SK-N-SH treated with all-trans-retinoic acid at 6 μM for 48 hours (cell line): ENCODE results near the gene SLC7A8.

Source experiments
- ATAC-seq: fragments of 200-7000 bp; cut with Tn5 transposase; 3 replicates; pipeline ENCODE4 v1.9.1; 2020; ENCODE audit warnings: mild to moderate bottlenecking, moderate library complexity
- ARNTL ChIP-seq: fragments of 450-650 bp; formaldehyde crosslinking; IDR thresholded peaks from 2 replicates; pipeline ENCODE4 v1.5.0; 2020; ENCODE audit warnings: low read depth, mild to moderate bottlenecking, moderate library complexity, borderline replicate concordance
- BACH2 ChIP-seq: fragments of 250-450 bp; sonication (Bioruptor Pico); IDR thresholded peaks from 2 replicates; pipeline ENCODE4 v1.9.0; 2021; ENCODE audit warnings: mild to moderate bottlenecking, borderline replicate concordance
- CSDC2 ChIP-seq: fragments of 250-450 bp; sonication (Bioruptor Pico); IDR thresholded peaks from 2 replicates; pipeline ENCODE4 v1.5.0; 2020; ENCODE audit warnings: mild to moderate bottlenecking, moderate library complexity
- ESRRG ChIP-seq: fragments of 250-450 bp; sonication (Bioruptor Pico); IDR thresholded peaks from 2 replicates; pipeline ENCODE4 v1.6.1; 2021; ENCODE audit warnings: mild to moderate bottlenecking
- GLIS3 ChIP-seq: fragments of 250-450 bp; sonication (Bioruptor Pico); IDR thresholded peaks from 2 replicates; pipeline ENCODE4 v1.5.0; 2020; ENCODE audit warnings: mild to moderate bottlenecking, moderate library complexity
- ISL1 ChIP-seq: fragments of 250-450 bp; sonication (Bioruptor Pico); IDR thresholded peaks from 2 replicates; pipeline ENCODE4 v2.1.2; 2022; ENCODE audit warnings: mild to moderate bottlenecking, moderate library complexity
- OSR1 ChIP-seq: fragments of 250-450 bp; sonication (Bioruptor Pico); IDR thresholded peaks from 2 replicates; pipeline ENCODE4 v1.8.0; 2022; ENCODE audit warnings: moderate library complexity, mild to moderate bottlenecking, inconsistent platforms
- PPARA ChIP-seq: fragments of 250-450 bp; sonication (Bioruptor Pico); IDR thresholded peaks from 2 replicates; pipeline ENCODE4 v1.5.0; 2020; ENCODE audit warnings: mild to moderate bottlenecking, borderline replicate concordance
- RARB ChIP-seq: fragments of 250-450 bp; sonication (Bioruptor Pico); IDR thresholded peaks from 2 replicates; pipeline ENCODE4 v1.8.0; 2021; ENCODE audit warnings: mild to moderate bottlenecking, moderate library complexity
- SNAI2 ChIP-seq: fragments of 250-450 bp; sonication (Bioruptor Pico); IDR thresholded peaks from 2 replicates; pipeline ENCODE4 v1.5.0; 2020; ENCODE audit warnings: mild to moderate bottlenecking, moderate library complexity
- TCF4 ChIP-seq: fragments of 250-450 bp; sonication (Bioruptor Pico); IDR thresholded peaks from 2 replicates; pipeline ENCODE4 v1.8.0; 2021; ENCODE audit warnings: mild to moderate bottlenecking, moderate library complexity, borderline replicate concordance
- TOX ChIP-seq: fragments of 250-450 bp; sonication (Bioruptor Pico); IDR thresholded peaks from 2 replicates; pipeline ENCODE4 v1.8.0; 2021; ENCODE audit warnings: mild to moderate bottlenecking, moderate library complexity, borderline replicate concordance
- ZC3H10 ChIP-seq: fragments of 250-450 bp; sonication (Bioruptor Pico); IDR thresholded peaks from 2 replicates; pipeline ENCODE4 v1.5.1; 2021; ENCODE audit warnings: mild to moderate bottlenecking, moderate library complexity
- ZFP3 ChIP-seq: fragments of 250-450 bp; sonication (Bioruptor Pico); IDR thresholded peaks from 2 replicates; pipeline ENCODE4 v1.5.0; 2020; ENCODE audit warnings: mild to moderate bottlenecking, moderate library complexity
- ZFP30 ChIP-seq: fragments of 450-650 bp; formaldehyde crosslinking; IDR thresholded peaks from 2 replicates; pipeline ENCODE4 v1.5.0; 2022; ENCODE audit warnings: mild to moderate bottlenecking, moderate library complexity
- ZNF565 ChIP-seq: fragments of 450-650 bp; formaldehyde crosslinking; conservative IDR thresholded peaks from 2 replicates; pipeline ENCODE4 v1.5.0; 2020; ENCODE audit warnings: low read depth, mild to moderate bottlenecking, moderate library complexity
- ZNF70 ChIP-seq: fragments of 450-650 bp; formaldehyde crosslinking; IDR thresholded peaks from 2 replicates; pipeline ENCODE4 v1.5.0; 2020; ENCODE audit warnings: mild to moderate bottlenecking, moderate library complexity
- ZNF8 ChIP-seq: fragments of 450-650 bp; formaldehyde crosslinking; IDR thresholded peaks from 2 replicates; pipeline ENCODE4 v1.5.0; 2020; ENCODE audit warnings: mild to moderate bottlenecking, moderate library complexity
- TF ChIP-seq, protein P1 (sequence below): fragments of 250-450 bp; sonication (Bioruptor Pico); IDR thresholded peaks from 2 replicates; pipeline ENCODE4 v1.5.1; 2020; ENCODE audit warnings: low read depth, mild to moderate bottlenecking, moderate library complexity
- TF ChIP-seq, protein P2 (sequence below): fragments of 250-450 bp; sonication (Bioruptor Pico); IDR thresholded peaks from 2 replicates; pipeline ENCODE4 v1.5.1; 2021; ENCODE audit warnings: mild to moderate bottlenecking, moderate library complexity
- TF ChIP-seq, protein P3 (sequence below): fragments of 250-450 bp; sonication (Bioruptor Pico); IDR thresholded peaks from 2 replicates; pipeline ENCODE4 v1.8.0; 2021; ENCODE audit warnings: low read depth, mild to moderate bottlenecking, moderate library complexity, borderline replicate concordance
- TF ChIP-seq, protein P4 (sequence below): fragments of 250-450 bp; sonication (Bioruptor Pico); IDR thresholded peaks from 2 replicates; pipeline ENCODE4 v1.5.0; 2020; ENCODE audit warnings: mild to moderate bottlenecking, moderate library complexity

Gene SLC7A8

DNA sequence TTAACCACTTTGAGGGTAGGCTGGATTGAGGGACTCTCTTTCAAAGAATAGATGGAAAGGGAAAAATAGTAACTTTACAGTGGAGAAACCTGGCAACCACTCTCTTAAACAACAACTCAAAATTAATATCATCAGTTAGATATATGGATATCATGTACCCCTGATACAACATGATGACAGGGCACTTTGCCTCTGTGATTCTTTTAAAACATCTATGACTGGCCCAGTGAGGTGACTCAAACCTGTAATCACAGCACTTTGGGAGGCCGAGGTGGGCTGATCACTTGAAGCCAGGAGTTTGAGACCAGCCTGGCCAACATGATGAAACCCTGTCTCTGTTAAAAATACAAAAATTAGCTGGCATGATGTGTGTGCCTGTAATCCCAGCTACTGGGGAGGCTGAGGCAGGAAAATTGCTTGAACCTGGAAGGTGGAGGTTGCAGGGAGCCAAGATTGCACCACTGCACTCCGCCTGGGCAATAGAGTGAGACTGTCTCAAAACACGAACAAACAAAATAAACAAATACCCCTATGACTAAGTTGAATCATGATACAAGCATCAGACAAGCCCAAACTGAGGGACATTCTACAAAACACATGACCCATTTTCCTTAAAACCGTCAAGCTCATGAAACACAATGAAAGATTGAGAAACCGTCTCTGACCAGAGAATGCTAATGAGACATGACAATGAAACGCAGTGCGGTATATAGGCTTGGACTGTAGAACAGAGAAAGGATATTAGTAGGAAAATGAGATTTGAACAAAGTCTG, 26.4 kb upstream of the SLC7A8 start:
- TF ChIP-seq ISL1 (CRISPR knock-in tag) (no peak), ZNF8 (CRISPR knock-in tag) (no peak), OSR1 (CRISPR knock-in tag) (no peak)
- ATAC-seq: no peak

DNA sequence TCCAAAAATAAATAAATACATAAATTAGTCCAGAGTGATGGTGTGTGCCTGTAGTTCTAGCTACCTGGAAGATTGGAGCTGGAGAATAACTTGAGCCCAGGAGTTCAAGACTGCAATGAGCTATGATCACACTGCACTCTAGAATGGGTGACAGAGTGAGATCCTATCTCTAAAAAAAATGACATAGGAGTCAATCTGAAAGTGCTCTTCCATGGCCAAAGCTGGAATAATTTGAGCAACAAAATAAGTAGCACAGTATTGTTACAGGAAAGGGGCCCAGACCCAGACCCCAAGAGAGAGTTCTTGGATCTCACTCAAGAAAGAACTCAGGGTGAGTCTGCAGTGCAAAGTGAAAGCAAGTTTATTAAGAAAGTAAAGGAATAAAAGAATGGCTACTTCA, 24.9 kb upstream of the SLC7A8 start:
- TF ChIP-seq ZC3H10 (no peak), BACH2 (CRISPR knock-in tag) (no peak), TCF4 (no peak), ZNF8 (CRISPR knock-in tag) (no peak), ZNF70 (CRISPR knock-in tag) (no peak), CSDC2 (CRISPR knock-in tag) (no peak), TOX (CRISPR knock-in tag) (no peak), ZFP3 (no peak), ZFP30 (CRISPR knock-in tag) (no peak)
- TF ChIP-seq, protein P1, sequence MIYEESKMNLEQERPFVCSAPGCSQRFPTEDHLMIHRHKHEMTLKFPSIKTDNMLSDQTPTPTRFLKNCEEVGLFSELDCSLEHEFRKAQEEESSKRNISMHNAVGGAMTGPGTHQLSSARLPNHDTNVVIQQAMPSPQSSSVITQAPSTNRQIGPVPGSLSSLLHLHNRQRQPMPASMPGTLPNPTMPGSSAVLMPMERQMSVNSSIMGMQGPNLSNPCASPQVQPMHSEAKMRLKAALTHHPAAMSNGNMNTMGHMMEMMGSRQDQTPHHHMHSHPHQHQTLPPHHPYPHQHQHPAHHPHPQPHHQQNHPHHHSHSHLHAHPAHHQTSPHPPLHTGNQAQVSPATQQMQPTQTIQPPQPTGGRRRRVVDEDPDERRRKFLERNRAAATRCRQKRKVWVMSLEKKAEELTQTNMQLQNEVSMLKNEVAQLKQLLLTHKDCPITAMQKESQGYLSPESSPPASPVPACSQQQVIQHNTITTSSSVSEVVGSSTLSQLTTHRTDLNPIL (CRISPR knock-in tag): no peak
- TF ChIP-seq, protein P2, sequence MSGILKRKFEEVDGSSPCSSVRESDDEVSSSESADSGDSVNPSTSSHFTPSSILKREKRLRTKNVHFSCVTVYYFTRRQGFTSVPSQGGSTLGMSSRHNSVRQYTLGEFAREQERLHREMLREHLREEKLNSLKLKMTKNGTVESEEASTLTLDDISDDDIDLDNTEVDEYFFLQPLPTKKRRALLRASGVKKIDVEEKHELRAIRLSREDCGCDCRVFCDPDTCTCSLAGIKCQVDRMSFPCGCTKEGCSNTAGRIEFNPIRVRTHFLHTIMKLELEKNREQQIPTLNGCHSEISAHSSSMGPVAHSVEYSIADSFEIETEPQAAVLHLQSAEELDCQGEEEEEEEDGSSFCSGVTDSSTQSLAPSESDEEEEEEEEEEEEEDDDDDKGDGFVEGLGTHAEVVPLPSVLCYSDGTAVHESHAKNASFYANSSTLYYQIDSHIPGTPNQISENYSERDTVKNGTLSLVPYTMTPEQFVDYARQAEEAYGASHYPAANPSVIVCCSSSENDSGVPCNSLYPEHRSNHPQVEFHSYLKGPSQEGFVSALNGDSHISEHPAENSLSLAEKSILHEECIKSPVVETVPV: no peak

DNA sequence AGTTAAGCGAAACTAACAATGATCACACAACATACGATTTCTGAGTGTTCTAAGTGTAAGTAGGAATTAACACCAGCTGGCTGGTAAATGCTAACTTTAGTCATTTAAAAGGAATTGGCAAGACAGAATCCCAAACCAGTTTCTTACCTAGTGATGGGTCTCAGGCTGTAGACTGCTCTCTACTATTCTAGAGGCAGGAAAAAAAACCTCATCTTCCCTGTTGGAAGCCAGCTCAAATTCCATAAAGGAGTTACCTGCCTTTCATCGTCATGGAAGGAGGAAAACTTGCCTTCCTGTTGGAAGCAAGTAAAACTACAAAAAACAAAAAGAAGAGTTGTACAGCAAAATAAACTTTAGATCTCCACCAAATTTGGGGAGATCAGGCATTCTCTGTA, 23.7 kb upstream of the SLC7A8 start:
- TF ChIP-seq ISL1 (CRISPR knock-in tag) (no peak), TCF4 (no peak), TOX (CRISPR knock-in tag) (no peak), ZNF8 (CRISPR knock-in tag) (no peak), ARNTL (no peak), GLIS3 (CRISPR knock-in tag) (no peak), PPARA (CRISPR knock-in tag) (no peak), ZFP3 (no peak), ZNF565 (CRISPR knock-in tag) (no peak), ESRRG (no peak), CSDC2 (CRISPR knock-in tag) (no peak), BACH2 (CRISPR knock-in tag) (no peak), ZC3H10 (no peak), RARB (CRISPR knock-in tag) (no peak), SNAI2 (no peak), ZNF70 (CRISPR knock-in tag) (no peak)
- TF ChIP-seq, protein P1 (CRISPR knock-in tag): no peak
- TF ChIP-seq, protein P3, sequence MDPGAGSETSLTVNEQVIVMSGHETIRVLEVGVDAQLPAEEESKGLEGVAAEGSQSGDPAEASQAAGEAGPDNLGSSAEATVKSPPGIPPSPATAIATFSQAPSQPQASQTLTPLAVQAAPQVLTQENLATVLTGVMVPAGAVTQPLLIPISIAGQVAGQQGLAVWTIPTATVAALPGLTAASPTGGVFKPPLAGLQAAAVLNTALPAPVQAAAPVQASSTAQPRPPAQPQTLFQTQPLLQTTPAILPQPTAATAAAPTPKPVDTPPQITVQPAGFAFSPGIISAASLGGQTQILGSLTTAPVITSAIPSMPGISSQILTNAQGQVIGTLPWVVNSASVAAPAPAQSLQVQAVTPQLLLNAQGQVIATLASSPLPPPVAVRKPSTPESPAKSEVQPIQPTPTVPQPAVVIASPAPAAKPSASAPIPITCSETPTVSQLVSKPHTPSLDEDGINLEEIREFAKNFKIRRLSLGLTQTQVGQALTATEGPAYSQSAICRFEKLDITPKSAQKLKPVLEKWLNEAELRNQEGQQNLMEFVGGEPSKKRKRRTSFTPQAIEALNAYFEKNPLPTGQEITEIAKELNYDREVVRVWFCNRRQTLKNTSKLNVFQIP (CRISPR knock-in tag): no peak
- TF ChIP-seq, protein P4, sequence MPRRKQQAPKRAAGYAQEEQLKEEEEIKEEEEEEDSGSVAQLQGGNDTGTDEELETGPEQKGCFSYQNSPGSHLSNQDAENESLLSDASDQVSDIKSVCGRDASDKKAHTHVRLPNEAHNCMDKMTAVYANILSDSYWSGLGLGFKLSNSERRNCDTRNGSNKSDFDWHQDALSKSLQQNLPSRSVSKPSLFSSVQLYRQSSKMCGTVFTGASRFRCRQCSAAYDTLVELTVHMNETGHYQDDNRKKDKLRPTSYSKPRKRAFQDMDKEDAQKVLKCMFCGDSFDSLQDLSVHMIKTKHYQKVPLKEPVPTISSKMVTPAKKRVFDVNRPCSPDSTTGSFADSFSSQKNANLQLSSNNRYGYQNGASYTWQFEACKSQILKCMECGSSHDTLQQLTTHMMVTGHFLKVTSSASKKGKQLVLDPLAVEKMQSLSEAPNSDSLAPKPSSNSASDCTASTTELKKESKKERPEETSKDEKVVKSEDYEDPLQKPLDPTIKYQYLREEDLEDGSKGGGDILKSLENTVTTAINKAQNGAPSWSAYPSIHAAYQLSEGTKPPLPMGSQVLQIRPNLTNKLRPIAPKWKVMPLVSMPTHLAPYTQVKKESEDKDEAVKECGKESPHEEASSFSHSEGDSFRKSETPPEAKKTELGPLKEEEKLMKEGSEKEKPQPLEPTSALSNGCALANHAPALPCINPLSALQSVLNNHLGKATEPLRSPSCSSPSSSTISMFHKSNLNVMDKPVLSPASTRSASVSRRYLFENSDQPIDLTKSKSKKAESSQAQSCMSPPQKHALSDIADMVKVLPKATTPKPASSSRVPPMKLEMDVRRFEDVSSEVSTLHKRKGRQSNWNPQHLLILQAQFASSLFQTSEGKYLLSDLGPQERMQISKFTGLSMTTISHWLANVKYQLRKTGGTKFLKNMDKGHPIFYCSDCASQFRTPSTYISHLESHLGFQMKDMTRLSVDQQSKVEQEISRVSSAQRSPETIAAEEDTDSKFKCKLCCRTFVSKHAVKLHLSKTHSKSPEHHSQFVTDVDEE (CRISPR knock-in tag): no peak
- TF ChIP-seq, protein P2: no peak
- no peak for ATAC-seq

More for the DNA sequence above, 24.9 kb upstream of the SLC7A8 start:
- no peak for ATAC-seq
